Progenitor cell of endocrine pancreas (in vitro differentiated cells): ENCODE results near the gene IPO11. TPM values are rescaled to one million over a fixed set of nuclear protein-coding genes. Genes with fewer than 3 reads are reported as not detected.
"Not testable (repeated sequence)": the region's sequence is repeated elsewhere in the genome, so short reads cannot be mapped to it uniquely, and the experiment has no call there.

Experiments
- DNase-seq: peaks from one replicate; pipeline ENCODE4 v3.0.0; 2021; ENCODE audit warnings: low spot score; ENCODE audit not compliant: unreplicated experiment
- H3K27ac Mint-ChIP-seq: 2 replicates; pipeline ENCODE4 v1.8.0; 2021; ENCODE audit warnings: mild to moderate bottlenecking, moderate library complexity, mixed read lengths
- H3K27me3 Mint-ChIP-seq: 2 replicates; pipeline ENCODE4 v1.8.0; 2021; ENCODE audit warnings: mixed read lengths
- H3K36me3 Mint-ChIP-seq: 2 replicates; pipeline ENCODE4 v1.8.0; 2022; ENCODE audit warnings: mixed read lengths; ENCODE audit not compliant: insufficient read depth
- H3K4me1 Mint-ChIP-seq: 2 replicates; pipeline ENCODE4 v1.8.0; 2021; ENCODE audit warnings: low read depth, mixed read lengths
- H3K4me3 Mint-ChIP-seq: 2 replicates; pipeline ENCODE4 v1.8.0; 2021; ENCODE audit warnings: low read depth, mild to moderate bottlenecking, moderate library complexity, mixed read lengths
- H3K9me3 Mint-ChIP-seq: 2 replicates; pipeline ENCODE4 v1.8.0; 2021; ENCODE audit warnings: low read depth, mixed read lengths
- total RNA-seq: library from RNA; stranded (reverse); gene quantifications from 2 replicates; pipeline ENCODE4 v1.2.1, GENCODE V29; 2021
- TF ChIP-seq, protein P1 (sequence below): fragments of 200-600 bp; sonication (generic); IDR thresholded peaks from one replicate; pipeline ENCODE4 v1.5.0; 2021; ENCODE audit warnings: antibody characterized with exemption, mild to moderate bottlenecking; ENCODE audit not compliant: unreplicated experiment

The IPO11 gene
- total RNA-seq, 1 donor from 2014 or later = 32.7 TPM

DNA sequence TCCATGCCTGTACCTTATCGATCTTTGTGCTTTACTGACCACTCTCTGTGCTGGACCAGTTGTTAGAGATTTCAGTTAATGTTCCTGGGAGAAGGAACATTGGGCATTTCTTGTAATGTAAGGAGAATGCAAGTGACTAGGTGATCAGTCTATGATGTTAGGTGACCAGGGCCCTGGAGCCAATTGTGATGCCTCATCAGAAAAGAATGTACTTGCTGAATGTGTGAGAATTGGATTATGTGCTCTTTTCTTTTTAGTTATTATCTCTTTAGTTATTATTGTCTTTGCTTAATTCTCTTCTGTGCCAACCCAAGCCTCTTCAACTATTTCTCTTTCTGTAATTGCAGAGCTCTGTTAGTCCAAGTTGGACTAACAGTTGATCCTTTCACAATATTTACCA is 258.9 kb downstream of the IPO11 start:
- Mint-ChIP-seq H3K27me3 (no peaks in the 10 kb centered on the region), H3K4me3 (no peak overlapping the region), H3K27ac (no peak overlapping the region), H3K9me3 (peaks cover 11% of the 10 kb centered on the region), H3K36me3 (no peaks in the 10 kb centered on the region), H3K4me1 (no peaks in the 10 kb centered on the region)
- DNase-seq = no peak
- TF ChIP-seq, protein P1, sequence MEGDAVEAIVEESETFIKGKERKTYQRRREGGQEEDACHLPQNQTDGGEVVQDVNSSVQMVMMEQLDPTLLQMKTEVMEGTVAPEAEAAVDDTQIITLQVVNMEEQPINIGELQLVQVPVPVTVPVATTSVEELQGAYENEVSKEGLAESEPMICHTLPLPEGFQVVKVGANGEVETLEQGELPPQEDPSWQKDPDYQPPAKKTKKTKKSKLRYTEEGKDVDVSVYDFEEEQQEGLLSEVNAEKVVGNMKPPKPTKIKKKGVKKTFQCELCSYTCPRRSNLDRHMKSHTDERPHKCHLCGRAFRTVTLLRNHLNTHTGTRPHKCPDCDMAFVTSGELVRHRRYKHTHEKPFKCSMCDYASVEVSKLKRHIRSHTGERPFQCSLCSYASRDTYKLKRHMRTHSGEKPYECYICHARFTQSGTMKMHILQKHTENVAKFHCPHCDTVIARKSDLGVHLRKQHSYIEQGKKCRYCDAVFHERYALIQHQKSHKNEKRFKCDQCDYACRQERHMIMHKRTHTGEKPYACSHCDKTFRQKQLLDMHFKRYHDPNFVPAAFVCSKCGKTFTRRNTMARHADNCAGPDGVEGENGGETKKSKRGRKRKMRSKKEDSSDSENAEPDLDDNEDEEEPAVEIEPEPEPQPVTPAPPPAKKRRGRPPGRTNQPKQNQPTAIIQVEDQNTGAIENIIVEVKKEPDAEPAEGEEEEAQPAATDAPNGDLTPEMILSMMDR = no peak

DNA sequence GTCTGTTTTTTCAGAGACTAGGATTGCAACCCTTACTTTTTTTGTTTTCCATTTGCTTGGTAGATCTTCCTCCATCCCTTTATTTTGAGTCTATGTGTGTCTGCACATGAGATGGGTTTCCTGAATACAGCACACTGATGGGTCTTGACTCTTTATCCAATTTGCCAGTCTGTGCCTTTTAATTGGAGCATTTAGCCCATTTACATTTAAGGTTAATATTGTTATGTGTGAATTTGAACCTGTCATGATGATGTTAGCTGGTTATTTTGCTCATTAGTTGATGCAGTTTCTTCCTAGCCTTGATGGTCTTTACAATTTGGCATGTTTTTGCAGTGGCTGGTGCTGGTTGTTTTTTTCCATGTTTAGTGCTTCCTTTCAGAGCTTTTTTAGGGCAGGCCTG is 264.0 kb downstream of the IPO11 start:
- H3K36me3 Mint-ChIP-seq, H3K27me3 Mint-ChIP-seq, H3K4me1 Mint-ChIP-seq, H3K27ac Mint-ChIP-seq, H3K4me3 Mint-ChIP-seq, DNase-seq: not testable (repeated sequence)
- H3K9me3 Mint-ChIP-seq = peaks cover 27% of the 10 kb centered on the region

Other genes with a start within 250 kb of the IPO11 start
- 69.3 and 75.3 TPM in 2 replicates for gene KIF2A, start 106.6 kb upstream of the IPO11 start, total RNA-seq
- gene DIMT1, start 8.9 kb upstream of the IPO11 start, total RNA-seq = 18.6 and 20.3 TPM in 2 replicates
- 0.75 and 0.77 TPM in 2 replicates for gene LRRC70, start 166.1 kb downstream of the IPO11 start, total RNA-seq